ENCODE results near the gene ABCD1. TPM values are rescaled to one million over a fixed set of nuclear protein-coding genes. Genes with fewer than 3 reads are reported as not detected.

Gene ABCD1
- total and polyA plus RNA-seq, 9 of the 15 experiments (the other 6 are each of a cell fraction or from before 2014, with no cell fraction given), result 0.07 to 6.9 (median 2.2) TPM

DNA sequence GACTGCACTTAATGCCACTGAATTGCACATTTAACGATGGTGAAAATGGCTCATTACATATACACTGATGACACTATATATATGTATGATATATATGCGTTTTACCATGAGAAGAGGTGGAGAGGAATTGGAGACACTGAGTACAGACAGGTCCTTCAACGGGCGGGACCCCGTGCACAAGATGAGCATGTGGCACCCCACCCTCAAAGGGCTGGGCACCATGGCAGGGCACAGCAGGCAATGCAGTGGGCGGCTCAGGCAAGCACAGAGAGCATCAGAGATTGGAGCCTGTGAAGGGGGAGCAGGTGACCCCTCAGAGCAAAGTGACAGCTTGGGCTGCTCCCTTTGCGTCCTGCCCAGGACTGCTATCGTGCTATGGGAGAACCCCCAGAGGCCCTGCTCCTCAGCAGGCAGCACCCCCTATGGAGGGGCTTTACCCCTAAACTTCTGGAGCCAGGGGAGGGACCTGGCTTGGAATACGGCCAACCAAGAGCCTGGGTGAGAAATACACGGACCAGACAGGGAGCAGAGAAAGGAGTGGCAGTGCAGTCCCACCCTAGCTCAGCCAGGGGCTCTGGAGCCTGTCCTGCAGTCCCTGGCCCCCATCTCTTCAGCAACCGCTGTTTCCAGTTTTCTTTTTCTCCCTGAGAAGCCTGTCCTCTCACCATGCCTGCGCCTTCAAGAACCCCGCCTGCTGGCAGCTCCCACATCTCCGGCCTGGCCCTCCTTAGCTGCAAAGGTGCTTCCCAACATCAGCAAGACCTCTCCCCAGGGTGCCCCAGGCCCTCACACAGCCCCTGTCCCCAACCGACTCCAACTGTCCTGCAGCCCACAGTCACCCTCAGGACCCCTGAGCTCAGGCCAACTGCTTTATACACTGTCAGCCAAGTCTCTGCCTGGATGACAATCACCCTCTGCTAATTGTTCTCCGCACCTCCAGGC, 26.5 kb upstream of the ABCD1 start:
- Histone ChIP-seq H3K9me3 (replicated peaks; ENCODE audit: control insufficient read depth, insufficient read depth, low read depth, low read length) (no peaks in the 10 kb centered on the region), H3K27me3 (ENCODE audit: control insufficient read depth in 2 of 2, insufficient read depth in 2 of 2, low read length in 2 of 2) (no peaks in the 10 kb centered on the region), H4K20me1 (replicated peaks; ENCODE audit: control insufficient read depth, insufficient read depth, low read length) (no peaks in the 10 kb centered on the region), H3K36me3 (ENCODE audit: control insufficient read depth, insufficient read depth, low read length) (peaks cover 63% of the 10 kb centered on the region; the same call in 1 of the 3 replicates), H3K4me3 (no peak overlapping the region), H3K4me2 (ENCODE audit: insufficient read depth, low read length) (no peak overlapping the region), H3K9me1 (ENCODE audit: control insufficient read depth, insufficient read depth, low read length) (no peaks in the 10 kb centered on the region), H3K27ac (ENCODE audit: extremely low read depth, low read depth, low read length) (no peak overlapping the region), H3K4me1 (replicated peaks in 1 of 2; ENCODE audit: control insufficient read depth in 2 of 2, insufficient read depth in 2 of 2, low read length in 2 of 2) (peaks cover 0 to 26% of the 10 kb centered on the region in 2 experiments; a peak in 2 of 5 replicates), H3K9ac (ENCODE audit: insufficient read depth in 1 of 2, low read depth in 2 of 2, low read length in 2 of 2) (no peak overlapping the region), H2AFZ (ENCODE audit: low read depth, low read length) (no peak overlapping the region), H3K79me2 (ENCODE audit: control insufficient read depth, insufficient read depth, low read length) (no peaks in the 10 kb centered on the region)
- ChIA-PET POLR2A (interaction anchor here (0.8 to 1.3 kb wide), 3 partner anchors 11 to 120 kb away, joined by 3 to 4 read pairs (median 4); no protein-coding TSS in a partner anchor), CTCF (ENCODE audit: low intra/inter-chr PET ratio) (no interaction called here)
- intact Hi-C loops (cut with micrococcal nuclease) (no loop called here), in situ Hi-C loops (cut with MboI) (no loop called here)
- BruUV-seq (replicated peaks), result no TSS peak
- ATAC-seq, result no peak
- DNase-seq (ENCODE audit: extremely low read depth in 1 of 4, low spot score in 3 of 4), result no peak
- TF ChIP-seq XRCC5 (IDR thresholded peaks at IDR 0.05; ENCODE audit: low read depth, low read length) (no peak), RBM22 (IDR thresholded peaks at IDR 0.05; ENCODE audit: low read depth, low read length, poor library complexity, severe bottlenecking) (peak; percentile 53), THRAP3 (IDR thresholded peaks at IDR 0.05; ENCODE audit: borderline replicate concordance) (no peak), CREM (IDR thresholded peaks at IDR 0.05; ENCODE audit: low read depth) (no peak), GATA2 (CRISPR knock-in tag; IDR thresholded peaks at IDR 0.05) (no peak), POLR3G (IDR thresholded peaks at IDR 0.05; ENCODE audit: extremely low read depth, insufficient read length, insufficient replicate concordance) (no peak), RBFOX2 (IDR thresholded peaks at IDR 0.05; ENCODE audit: low read depth, low read length) (peak; percentile 1), KDM5B (IDR thresholded peaks at IDR 0.05; ENCODE audit: insufficient replicate concordance, low read depth, low read length) (peak; percentile 53), POLR2G (IDR thresholded peaks at IDR 0.05; ENCODE audit: low read depth, low read length) (peak; percentile 56; the same call in 1 of the 2 replicates), NFE2L1 (tag; IDR thresholded peaks at IDR 0.05; ENCODE audit: borderline replicate concordance, low read depth) (no peak), RFX5 (IDR thresholded peaks at IDR 0.05; ENCODE audit: low read depth, low read length) (no peak), ZNF77 (CRISPR knock-in tag; IDR thresholded peaks at IDR 0.05) (no peak)
- TF ChIP-seq, protein P1, sequence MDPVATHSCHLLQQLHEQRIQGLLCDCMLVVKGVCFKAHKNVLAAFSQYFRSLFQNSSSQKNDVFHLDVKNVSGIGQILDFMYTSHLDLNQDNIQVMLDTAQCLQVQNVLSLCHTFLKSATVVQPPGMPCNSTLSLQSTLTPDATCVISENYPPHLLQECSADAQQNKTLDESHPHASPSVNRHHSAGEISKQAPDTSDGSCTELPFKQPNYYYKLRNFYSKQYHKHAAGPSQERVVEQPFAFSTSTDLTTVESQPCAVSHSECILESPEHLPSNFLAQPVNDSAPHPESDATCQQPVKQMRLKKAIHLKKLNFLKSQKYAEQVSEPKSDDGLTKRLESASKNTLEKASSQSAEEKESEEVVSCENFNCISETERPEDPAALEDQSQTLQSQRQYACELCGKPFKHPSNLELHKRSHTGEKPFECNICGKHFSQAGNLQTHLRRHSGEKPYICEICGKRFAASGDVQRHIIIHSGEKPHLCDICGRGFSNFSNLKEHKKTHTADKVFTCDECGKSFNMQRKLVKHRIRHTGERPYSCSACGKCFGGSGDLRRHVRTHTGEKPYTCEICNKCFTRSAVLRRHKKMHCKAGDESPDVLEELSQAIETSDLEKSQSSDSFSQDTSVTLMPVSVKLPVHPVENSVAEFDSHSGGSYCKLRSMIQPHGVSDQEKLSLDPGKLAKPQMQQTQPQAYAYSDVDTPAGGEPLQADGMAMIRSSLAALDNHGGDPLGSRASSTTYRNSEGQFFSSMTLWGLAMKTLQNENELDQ (CRISPR knock-in tag; IDR thresholded peaks at IDR 0.05; ENCODE audit: borderline replicate concordance), result no peak
- no peak for FAIRE-seq
- 94% methylated on average over 3 of the region's 16 CpGs for WGBS (ENCODE audit: insufficient coverage, low coverage, missing lambda C conversion rate)
